ENCODE measurements around the gene TMEM150B. TPM values are rescaled to one million over a fixed set of nuclear protein-coding genes. Genes with fewer than 3 reads are reported as not detected.

TMEM150B gene
- total and polyA plus RNA-seq, 9 of the 15 experiments (the other 6 are each of a cell fraction or from before 2014, with no cell fraction given) = 0.47 to 1.3 (median 0.74) TPM; not detected in 2

- TF ChIP-seq KAT7 (CRISPR knock-in tag; IDR thresholded peaks at IDR 0.05; ENCODE audit: borderline replicate concordance) = no peak
- TF ChIP-seq STAT5A (IDR thresholded peaks at IDR 0.05; ENCODE audit: borderline replicate concordance, low read length) = no peak
- TF ChIP-seq, protein P1, sequence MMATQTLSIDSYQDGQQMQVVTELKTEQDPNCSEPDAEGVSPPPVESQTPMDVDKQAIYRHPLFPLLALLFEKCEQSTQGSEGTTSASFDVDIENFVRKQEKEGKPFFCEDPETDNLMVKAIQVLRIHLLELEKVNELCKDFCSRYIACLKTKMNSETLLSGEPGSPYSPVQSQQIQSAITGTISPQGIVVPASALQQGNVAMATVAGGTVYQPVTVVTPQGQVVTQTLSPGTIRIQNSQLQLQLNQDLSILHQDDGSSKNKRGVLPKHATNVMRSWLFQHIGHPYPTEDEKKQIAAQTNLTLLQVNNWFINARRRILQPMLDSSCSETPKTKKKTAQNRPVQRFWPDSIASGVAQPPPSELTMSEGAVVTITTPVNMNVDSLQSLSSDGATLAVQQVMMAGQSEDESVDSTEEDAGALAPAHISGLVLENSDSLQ (IDR thresholded peaks at IDR 0.05) = peak; percentile 70
- no peak for TF ChIP-seq ARID3B (CRISPR knock-in tag; IDR thresholded peaks at IDR 0.05; ENCODE audit: borderline replicate concordance)
- no peak for TF ChIP-seq MEF2A (IDR thresholded peaks at IDR 0.05; ENCODE audit: control insufficient read depth, low read depth, low read length)
- no peak for TF ChIP-seq ZNF589 (CRISPR knock-in tag; IDR thresholded peaks at IDR 0.05; ENCODE audit: low read depth)
- TF ChIP-seq DPF2 (IDR thresholded peaks at IDR 0.05) = no peak
- no peak for TF ChIP-seq TCF7 (IDR thresholded peaks at IDR 0.05; ENCODE audit: borderline replicate concordance)
- no peak for TF ChIP-seq SMARCB1 (IDR thresholded peaks at IDR 0.05; ENCODE audit: insufficient read length, low read depth)
- TF ChIP-seq HMGXB4 (CRISPR knock-in tag; IDR thresholded peaks at IDR 0.05) = no peak
- no peak for TF ChIP-seq HCFC1 (IDR thresholded peaks at IDR 0.05; ENCODE audit: low read depth, low read length)
- TF ChIP-seq NFXL1 (CRISPR knock-in tag; IDR thresholded peaks at IDR 0.05) = no peak
- TF ChIP-seq SNAPC5 (CRISPR knock-in tag; IDR thresholded peaks at IDR 0.05) = no peak
- TF ChIP-seq CREBBP (IDR thresholded peaks at IDR 0.05; ENCODE audit: low read depth, low read length) = no peak
- TF ChIP-seq WHSC1 (IDR thresholded peaks at IDR 0.05; ENCODE audit: low read length) = no peak
- no peak for TF ChIP-seq RFX1 (IDR thresholded peaks at IDR 0.05)
- TF ChIP-seq, protein P2, sequence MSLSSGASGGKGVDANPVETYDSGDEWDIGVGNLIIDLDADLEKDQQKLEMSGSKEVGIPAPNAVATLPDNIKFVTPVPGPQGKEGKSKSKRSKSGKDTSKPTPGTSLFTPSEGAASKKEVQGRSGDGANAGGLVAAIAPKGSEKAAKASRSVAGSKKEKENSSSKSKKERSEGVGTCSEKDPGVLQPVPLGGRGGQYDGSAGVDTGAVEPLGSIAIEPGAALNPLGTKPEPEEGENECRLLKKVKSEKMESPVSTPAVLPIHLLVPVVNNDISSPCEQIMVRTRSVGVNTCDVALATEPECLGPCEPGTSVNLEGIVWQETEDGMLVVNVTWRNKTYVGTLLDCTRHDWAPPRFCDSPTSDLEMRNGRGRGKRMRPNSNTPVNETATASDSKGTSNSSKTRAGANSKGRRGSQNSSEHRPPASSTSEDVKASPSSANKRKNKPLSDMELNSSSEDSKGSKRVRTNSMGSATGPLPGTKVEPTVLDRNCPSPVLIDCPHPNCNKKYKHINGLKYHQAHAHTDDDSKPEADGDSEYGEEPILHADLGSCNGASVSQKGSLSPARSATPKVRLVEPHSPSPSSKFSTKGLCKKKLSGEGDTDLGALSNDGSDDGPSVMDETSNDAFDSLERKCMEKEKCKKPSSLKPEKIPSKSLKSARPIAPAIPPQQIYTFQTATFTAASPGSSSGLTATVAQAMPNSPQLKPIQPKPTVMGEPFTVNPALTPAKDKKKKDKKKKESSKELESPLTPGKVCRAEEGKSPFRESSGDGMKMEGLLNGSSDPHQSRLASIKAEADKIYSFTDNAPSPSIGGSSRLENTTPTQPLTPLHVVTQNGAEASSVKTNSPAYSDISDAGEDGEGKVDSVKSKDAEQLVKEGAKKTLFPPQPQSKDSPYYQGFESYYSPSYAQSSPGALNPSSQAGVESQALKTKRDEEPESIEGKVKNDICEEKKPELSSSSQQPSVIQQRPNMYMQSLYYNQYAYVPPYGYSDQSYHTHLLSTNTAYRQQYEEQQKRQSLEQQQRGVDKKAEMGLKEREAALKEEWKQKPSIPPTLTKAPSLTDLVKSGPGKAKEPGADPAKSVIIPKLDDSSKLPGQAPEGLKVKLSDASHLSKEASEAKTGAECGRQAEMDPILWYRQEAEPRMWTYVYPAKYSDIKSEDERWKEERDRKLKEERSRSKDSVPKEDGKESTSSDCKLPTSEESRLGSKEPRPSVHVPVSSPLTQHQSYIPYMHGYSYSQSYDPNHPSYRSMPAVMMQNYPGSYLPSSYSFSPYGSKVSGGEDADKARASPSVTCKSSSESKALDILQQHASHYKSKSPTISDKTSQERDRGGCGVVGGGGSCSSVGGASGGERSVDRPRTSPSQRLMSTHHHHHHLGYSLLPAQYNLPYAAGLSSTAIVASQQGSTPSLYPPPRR (CRISPR knock-in tag; IDR thresholded peaks at IDR 0.05; ENCODE audit: borderline replicate concordance) = no peak
- TF ChIP-seq KHSRP (IDR thresholded peaks at IDR 0.05) = no peak
Observed at GRCh38 chr19:55341171-55341588, 16.0 kb upstream of the TMEM150B start (continued).

Measured in K562 (cell line).